Measurements from ENCODE around the gene GPC2.

GRCh38 chr7:100159099-100159623, 18.0 kb downstream of the GPC2 start:
- TF ChIP-seq CTCF (IDR thresholded peaks at IDR 0.05; ENCODE audit: extremely low read depth in 1 of 2, insufficient read depth in 1 of 2, low read depth in 1 of 2, low read length in 2 of 2) (no peak), EZH2 (IDR thresholded peaks at IDR 0.05; ENCODE audit: borderline replicate concordance, low read depth, low read length, severe bottlenecking) (no peak), FOS (IDR thresholded peaks at IDR 0.05; ENCODE audit: borderline replicate concordance, insufficient read depth, low read length) (no peak)
